Epithelial cell of esophagus (primary cell): ENCODE results near the gene BTAF1.

ENCODE experiments used
- DNase-seq: peaks from one replicate; pipeline ENCODE4 v3.0.0; 2010; ENCODE audit warnings: low read depth
- H3K4me3 ChIP-seq: 2 replicates; pipeline ENCODE4 v1.5.1; 2011; ENCODE audit warnings: mild to moderate bottlenecking, low read length, control low read depth
- CTCF ChIP-seq: IDR thresholded peaks from 2 replicates; pipeline ENCODE4 v1.5.1; 2011; ENCODE audit warnings: low read depth, mild to moderate bottlenecking, low read length, control low read depth, inconsistent platforms; ENCODE audit not compliant: insufficient read depth; ENCODE audit errors: missing control alignments

The BTAF1 gene

GRCh38 chr10:91909117-91909677 lies 14.4 kb upstream of the BTAF1 start, which contains the start of gene FGFBP3:
Gene FGFBP3, minus strand, starts transcription at chr10:91909486. Its CDS starts 517 bp downstream, at chr10:91908969.
- no peak for TF ChIP-seq CTCF
- DNase-seq = peak; percentile 46
- peak within 1 kb of the TSS; percentile 71 for H3K4me3 ChIP-seq

GRCh38 chr10:91910467-91910866 lies 13.1 kb upstream of the BTAF1 start:
- DNase-seq = no peak
- no peak overlapping the region for H3K4me3 ChIP-seq
- no peak for TF ChIP-seq CTCF

- no peak overlapping the region for H3K4me3 ChIP-seq
- TF ChIP-seq CTCF = no peak
- no peak for DNase-seq
Observed at GRCh38 chr10:91919651-91920050, 3.9 kb upstream of the BTAF1 start.

GRCh38 chr10:91924212-91925021 lies 847 bp downstream of the BTAF1 start:
- H3K4me3 ChIP-seq = peak overlapping the region; percentile 94

GRCh38 chr10:91925022-91925320 lies 1.4 kb downstream of the BTAF1 start:
- DNase-seq = no peak

More at GRCh38 chr10:91924212-91925021, 847 bp downstream of the BTAF1 start:
- TF ChIP-seq CTCF = no peak
- peak; percentile 10 for DNase-seq

GRCh38 chr10:91930939-91931338 lies 7.4 kb downstream of the BTAF1 start:
- no peak overlapping the region for H3K4me3 ChIP-seq
- no peak for DNase-seq
- no peak for TF ChIP-seq CTCF

More at GRCh38 chr10:91925022-91925320, 1.4 kb downstream of the BTAF1 start:
- H3K4me3 ChIP-seq = peak overlapping the region; percentile 94
- no peak for TF ChIP-seq CTCF
